GF-D8 (cell line): ENCODE measurements around the gene IGFN1.
"Not testable (repeated sequence)": the region's sequence is repeated elsewhere in the genome, so short reads cannot be mapped to it uniquely, and the experiment has no call there.

Experiments
- DNase-seq: peaks from one replicate; lab custom pipeline; 2025; lab: John Stamatoyannopoulos, UW

IGFN1 gene

GRCh38 chr1:201218409-201218808 is 27.8 kb downstream of the IGFN1 start:
- DNase-seq: no peak

- DNase-seq: no peak
These were observed 29.1 kb downstream of the IGFN1 start for GRCh38 chr1:201219481-201220387.

GRCh38 chr1:201220388-201220715 is 29.7 kb downstream of the IGFN1 start:
- no peak for DNase-seq

GRCh38 chr1:201221201-201221846 is 30.7 kb downstream of the IGFN1 start:
- no peak for DNase-seq

GRCh38 chr1:201222125-201222524 is 31.5 kb downstream of the IGFN1 start:
- no peak for DNase-seq

GRCh38 chr1:201223852-201224665 is 33.4 kb downstream of the IGFN1 start:
- DNase-seq: no peak

- DNase-seq: no peak
These were observed 34.2 kb downstream of the IGFN1 start for GRCh38 chr1:201224666-201225370.

GRCh38 chr1:201226178-201226514 is 35.5 kb downstream of the IGFN1 start:
- no peak for DNase-seq

- no peak for DNase-seq
These were observed 36.4 kb downstream of the IGFN1 start for GRCh38 chr1:201226859-201227488.

- no peak for DNase-seq
These were observed 37.7 kb downstream of the IGFN1 start for GRCh38 chr1:201228011-201228983.

- no peak for DNase-seq
These were observed 38.5 kb downstream of the IGFN1 start for GRCh38 chr1:201229095-201229494.

GRCh38 chr1:201229771-201230635 is 39.4 kb downstream of the IGFN1 start:
- DNase-seq: no peak

- no peak for DNase-seq
These were observed 40.1 kb downstream of the IGFN1 start for GRCh38 chr1:201230676-201231075.

GRCh38 chr1:201239646-201240045 is 49.0 kb downstream of the IGFN1 start:
- DNase-seq: not testable (repeated sequence)

- DNase-seq: no peak
These were observed 49.5 kb downstream of the IGFN1 start for GRCh38 chr1:201240171-201240570.

- no peak for DNase-seq
These were observed 51.1 kb downstream of the IGFN1 start for GRCh38 chr1:201241736-201242135.

GRCh38 chr1:201245082-201245481 is 54.5 kb downstream of the IGFN1 start:
- DNase-seq: no peak

GRCh38 chr1:201248721-201249559 is 58.3 kb downstream of the IGFN1 start:
- DNase-seq: no peak
